ENCODE results near the gene RAB15.
"Not testable (repeated sequence)": the region's sequence is repeated elsewhere in the genome, so short reads cannot be mapped to it uniquely, and the experiment has no call there.

The RAB15 gene

DNA sequence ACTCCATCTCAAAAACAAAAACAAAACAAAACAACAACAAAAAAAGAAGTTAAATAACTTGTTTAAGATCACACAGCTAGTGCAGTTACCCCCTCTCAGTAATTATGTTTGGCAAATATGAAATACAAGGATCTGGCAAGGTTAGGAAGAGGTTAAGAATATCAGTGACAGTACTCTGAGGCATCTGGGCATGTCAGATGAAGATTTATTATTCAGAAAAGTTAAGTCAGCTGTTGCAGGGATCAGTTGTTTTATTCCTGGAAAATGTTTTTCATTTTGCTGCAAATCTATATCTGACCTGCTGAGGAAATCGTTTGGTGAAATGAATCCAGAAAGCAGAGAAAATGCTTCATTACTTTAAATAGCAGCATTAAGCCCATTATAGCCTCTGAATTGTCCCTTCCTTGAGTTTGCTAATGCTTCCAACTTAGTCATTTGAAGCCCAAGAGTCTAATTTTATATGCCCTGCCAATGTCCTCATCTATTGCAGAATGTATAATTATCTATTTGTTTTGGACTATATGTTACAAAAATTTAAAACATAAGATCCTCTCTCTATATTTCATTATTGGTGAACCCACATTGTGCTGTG, 37.7 kb downstream of the RAB15 start:
- no peak for DNase-seq

DNA sequence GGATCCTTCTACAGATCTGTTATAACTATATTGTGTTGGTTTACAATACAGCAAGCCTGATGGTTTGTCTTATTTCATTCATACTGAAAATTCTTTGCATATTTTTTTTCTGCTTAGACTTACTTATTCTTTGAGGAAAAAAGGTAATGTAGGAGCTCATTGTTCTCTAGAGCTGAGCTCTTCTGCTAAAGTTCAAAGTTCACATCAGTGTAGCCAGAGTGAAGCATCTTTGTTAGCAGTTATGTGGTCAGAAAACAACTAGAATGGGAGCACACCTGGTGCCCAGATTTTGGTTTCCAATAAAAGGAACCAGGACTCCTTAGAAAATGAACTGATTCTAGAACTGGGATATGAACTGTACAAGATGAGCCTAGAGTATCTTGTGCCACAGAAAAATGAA, 39.9 kb downstream of the RAB15 start:
- DNase-seq, result no peak

DNA sequence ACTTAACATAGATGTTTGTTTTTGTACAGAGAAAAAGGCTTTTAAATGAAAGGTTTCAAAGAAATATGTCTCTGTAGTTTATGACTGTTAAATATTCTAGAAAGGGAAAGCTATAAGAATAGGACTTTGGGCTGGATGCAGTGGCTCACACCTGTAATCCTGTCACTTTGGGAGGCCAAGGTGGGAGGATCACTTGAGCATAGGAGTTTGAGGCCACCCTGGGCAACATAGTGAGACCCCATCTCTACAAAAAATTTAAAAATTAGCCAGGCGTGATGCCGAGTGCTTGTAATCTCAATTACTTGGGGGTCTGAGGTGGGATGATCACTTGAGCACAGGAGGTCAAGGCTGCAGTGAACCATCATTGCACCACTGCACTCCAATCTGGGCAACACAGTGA, 41.0 kb downstream of the RAB15 start:
- no peak for DNase-seq

- DNase-seq, result no peak
Observed at GRCh38 chr14:64930085-64930843, 41.9 kb downstream of the RAB15 start.

- no peak for DNase-seq
Observed at GRCh38 chr14:64929014-64929359, 43.1 kb downstream of the RAB15 start.

DNA sequence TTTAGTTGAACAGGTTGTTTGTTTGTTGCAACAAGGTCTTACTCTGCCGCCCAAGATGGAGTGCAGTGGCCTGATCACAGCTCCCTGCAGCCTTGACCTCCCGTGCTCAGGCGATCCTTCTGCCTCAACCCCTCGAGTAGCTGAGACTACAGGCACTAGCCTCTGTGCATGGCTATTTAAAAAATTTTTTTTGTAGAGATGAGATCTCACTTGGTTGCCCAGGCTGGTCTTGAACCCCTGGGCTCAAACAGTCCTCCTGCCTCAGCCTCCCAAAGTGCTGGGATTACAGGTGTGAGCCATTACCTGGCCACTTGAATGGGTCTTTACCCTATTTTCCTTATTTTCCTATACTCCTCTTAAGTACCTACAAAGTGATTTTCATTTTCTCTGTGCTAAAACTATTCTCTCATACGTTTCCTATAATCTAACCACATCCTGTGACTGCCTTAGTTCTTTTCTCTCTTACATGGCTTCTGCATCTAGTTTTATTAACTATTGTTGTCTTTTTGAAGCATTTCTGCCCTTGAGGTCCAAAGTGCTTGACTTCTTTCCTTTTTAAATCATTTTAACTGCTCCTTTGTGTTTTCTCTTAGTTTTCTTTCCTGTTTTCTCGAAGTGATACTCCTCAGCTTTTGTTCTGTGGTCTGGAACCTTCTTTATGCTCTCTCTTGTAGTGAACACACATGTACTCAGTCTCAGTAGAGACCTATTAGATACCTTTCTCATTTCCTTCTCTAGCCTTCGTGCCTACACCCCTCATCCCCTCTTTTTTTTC, 43.7 kb downstream of the RAB15 start:
- no peak for DNase-seq

GRCh38 chr14:64927031-64927430, 45.1 kb downstream of the RAB15 start:
- DNase-seq, result no peak

- no peak for DNase-seq
Observed at GRCh38 chr14:64926398-64926995, 45.6 kb downstream of the RAB15 start.

DNA sequence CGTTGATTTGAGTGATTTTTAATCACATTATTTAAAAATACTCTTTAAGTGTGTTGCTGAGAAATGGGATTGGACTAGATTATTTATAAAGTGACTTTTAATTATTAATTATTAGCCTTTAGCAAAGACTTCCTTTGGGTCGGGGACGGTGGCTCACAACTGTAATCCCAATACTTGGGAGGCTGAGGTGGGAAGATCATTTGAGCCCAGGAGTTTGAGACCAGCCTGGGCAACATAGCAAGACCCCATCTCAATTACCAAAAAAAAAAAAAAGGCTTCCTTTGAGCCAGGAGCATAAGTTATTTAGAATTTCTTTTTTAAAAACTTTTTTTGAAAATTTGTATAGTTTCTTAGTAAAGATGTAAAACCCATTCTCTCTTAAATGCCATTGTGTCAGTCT, 49.1 kb downstream of the RAB15 start:
- no peak for DNase-seq

- no peak for DNase-seq
Observed at GRCh38 chr14:64920465-64920864, 51.7 kb downstream of the RAB15 start.

DNA sequence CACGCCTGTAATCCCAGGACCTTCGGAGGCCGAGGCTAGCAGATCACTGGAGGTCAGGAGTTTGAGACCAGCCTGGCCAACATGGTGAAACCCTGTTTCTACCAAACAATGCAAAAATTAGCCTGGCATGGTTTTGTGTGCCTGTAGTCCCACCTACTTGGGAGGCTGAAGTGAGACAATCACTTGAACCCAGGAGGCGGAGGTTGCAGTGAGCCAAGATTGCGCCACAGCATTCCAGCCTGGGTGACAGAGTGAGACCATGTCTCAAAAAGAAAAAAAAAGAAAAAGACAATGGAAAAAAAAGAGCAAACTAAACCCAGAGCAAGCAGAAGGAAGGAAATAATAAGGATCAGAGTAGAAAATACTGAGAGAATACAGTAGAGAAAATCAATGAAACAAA, 52.5 kb downstream of the RAB15 start:
- no peak for DNase-seq

GRCh38 chr14:64919215-64919614, 52.9 kb downstream of the RAB15 start:
- DNase-seq, result no peak

- no peak for DNase-seq
Observed at GRCh38 chr14:64918216-64918615, 53.9 kb downstream of the RAB15 start.

DNA sequence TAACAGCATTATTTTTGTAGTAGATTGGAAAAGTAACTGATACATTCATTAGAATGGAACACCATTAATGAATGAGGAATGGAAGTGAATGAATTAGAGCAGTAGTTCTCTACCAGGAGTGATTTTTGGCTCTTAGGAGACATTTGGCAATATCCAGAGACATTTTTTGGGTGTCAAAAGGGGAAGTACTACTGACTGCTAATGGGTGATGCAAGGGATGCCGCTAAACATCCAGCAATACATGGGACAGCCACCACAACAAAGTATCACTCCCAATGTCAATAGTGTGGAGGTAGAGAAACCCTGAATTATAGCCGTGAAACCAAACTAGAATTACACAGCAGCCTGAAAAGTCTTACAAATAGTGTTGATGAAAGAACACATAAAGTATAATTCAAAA, 56.3 kb downstream of the RAB15 start:
- no peak for DNase-seq

- DNase-seq, result no peak
Observed at GRCh38 chr14:64915029-64915424, 57.1 kb downstream of the RAB15 start.

GRCh38 chr14:64914237-64915028, 57.7 kb downstream of the RAB15 start, which contains the start of gene CHURC1:
Gene CHURC1 (plus strand): TSS chr14:64914455. CDS start chr14:64914496, 41 bp downstream.
- peak; percentile 66 for DNase-seq

DNA sequence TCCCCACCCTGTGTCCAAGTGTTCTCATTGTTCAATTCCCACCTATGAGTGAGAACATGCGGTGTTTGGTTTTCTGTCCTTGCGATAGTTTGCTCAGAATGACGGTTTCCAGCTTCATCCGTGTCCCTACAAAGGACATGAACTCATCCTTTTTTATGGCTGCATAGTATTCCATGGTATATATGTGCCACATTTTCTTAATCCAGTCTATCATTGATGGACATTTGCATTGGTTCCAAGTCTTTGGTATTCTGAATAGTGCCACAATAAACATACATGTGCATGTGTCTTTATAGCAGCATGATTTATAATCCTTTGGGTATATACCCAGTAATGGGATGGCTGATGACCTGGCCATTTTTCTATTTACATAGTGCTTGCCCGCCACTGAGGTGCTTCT, 58.7 kb downstream of the RAB15 start:
- DNase-seq, result not testable (repeated sequence)

DNA sequence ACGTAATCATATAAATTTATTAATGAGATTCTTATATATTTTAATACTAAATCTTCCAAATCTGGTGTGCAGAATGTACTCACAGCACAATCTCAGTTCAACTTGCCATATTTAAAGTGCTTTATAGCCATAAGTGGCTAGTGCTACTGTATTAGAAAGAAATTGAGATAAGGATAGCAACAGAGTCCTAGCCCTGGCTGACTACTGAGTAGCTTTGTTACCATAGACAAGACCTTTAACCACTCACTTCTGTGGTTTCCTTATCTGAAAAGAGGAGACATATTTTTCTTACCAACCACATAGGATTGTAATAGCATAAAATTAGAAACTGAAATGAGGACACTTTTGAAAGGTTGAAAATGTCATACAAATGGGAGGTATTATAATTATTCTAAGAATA, 59.9 kb downstream of the RAB15 start:
- no peak for DNase-seq

DNA sequence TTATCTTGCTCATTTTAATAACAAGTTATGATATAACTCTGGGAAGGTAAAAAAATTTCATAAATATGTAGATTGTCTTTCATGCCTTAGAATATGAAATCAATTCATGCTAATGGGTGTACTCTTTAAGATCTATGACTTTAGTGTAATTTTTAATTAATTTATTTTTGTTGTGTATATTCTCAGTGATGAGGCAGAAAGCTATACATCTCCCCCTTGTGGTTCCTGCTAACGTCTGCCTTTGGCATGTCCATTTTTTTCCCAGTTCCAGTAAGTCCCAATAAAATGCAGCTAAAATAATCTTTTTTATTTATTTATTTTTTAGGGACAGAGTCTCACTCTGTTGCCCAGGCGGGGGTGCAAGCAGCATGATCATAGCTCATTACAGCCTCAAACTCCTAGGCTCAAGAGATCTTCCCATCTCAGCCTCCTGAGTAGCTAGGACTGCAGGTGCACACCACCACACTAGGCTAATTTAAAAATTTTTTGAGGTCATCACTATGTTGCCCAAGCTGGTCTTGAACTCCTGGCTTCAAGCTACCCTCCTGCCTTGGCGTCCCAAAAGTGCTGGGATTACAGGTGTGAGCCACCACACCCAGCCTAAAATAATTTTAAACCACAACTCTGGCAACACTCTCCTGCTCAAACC, 61.2 kb downstream of the RAB15 start:
- DNase-seq, result no peak

DNA sequence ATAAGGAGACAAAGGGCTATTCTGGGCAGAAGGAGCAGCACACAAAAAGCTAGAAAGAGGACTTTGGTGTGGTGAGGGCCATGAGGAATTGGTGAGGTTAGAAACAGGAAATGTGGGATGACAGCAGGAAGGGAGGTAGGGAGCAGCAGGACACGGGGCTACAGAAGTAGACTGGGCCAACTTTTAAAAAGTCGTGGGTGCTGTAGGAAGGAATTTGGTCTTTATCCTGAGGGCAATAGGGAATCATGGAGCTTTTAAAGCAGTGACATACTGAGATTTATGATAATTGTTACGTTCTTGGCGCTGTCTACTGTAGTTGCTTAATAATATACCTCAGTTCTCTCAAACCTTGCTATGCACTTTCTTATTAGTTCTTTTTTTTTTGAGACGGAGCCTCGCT, 66.1 kb downstream of the RAB15 start:
- DNase-seq, result no peak

GRCh38 chr14:64899958-64900357, 72.2 kb downstream of the RAB15 start:
- no peak for DNase-seq

Data from cortex of kidney (tissue), 1 donor.